Glutamatergic neuron (in vitro differentiated cells): ENCODE results near the gene CDK5RAP2. TPM values are rescaled to one million over a fixed set of nuclear protein-coding genes. Genes with fewer than 3 reads are reported as not detected.

Source experiments
- DNase-seq: peaks from one replicate; pipeline ENCODE4 v3.0.0; 2022
- H3K27ac Mint-ChIP-seq: one replicate; pipeline ENCODE4 v1.8.0; 2020; ENCODE audit warnings: mild to moderate bottlenecking, mixed read lengths, inconsistent platforms; ENCODE audit not compliant: unreplicated experiment
- H3K27me3 Mint-ChIP-seq: one replicate; pipeline ENCODE4 v1.8.0; 2020; ENCODE audit warnings: mild to moderate bottlenecking, moderate library complexity, mixed read lengths, inconsistent platforms; ENCODE audit not compliant: unreplicated experiment
- H3K36me3 Mint-ChIP-seq: one replicate; pipeline ENCODE4 v1.8.0; 2020; ENCODE audit warnings: mild to moderate bottlenecking, mixed read lengths, inconsistent platforms; ENCODE audit not compliant: unreplicated experiment
- H3K4me1 Mint-ChIP-seq: one replicate; pipeline ENCODE4 v1.8.0; 2020; ENCODE audit warnings: mild to moderate bottlenecking, low read depth, mixed read lengths, inconsistent platforms; ENCODE audit not compliant: unreplicated experiment
- H3K4me3 Mint-ChIP-seq: one replicate; pipeline ENCODE4 v1.8.0; 2020; ENCODE audit warnings: mild to moderate bottlenecking, mixed read lengths, inconsistent platforms; ENCODE audit not compliant: unreplicated experiment
- H3K9me3 Mint-ChIP-seq: one replicate; pipeline ENCODE4 v1.8.0; 2020; ENCODE audit warnings: mild to moderate bottlenecking, moderate library complexity, mixed read lengths, inconsistent platforms; ENCODE audit not compliant: unreplicated experiment
- total RNA-seq: library from RNA; stranded (reverse); fragmentation: NEBNext Ultra II Directional; extraction: Animal tissue kit (Norgen Biotek cat#: 25700); gene quantifications from one replicate; pipeline ENCODE4 v1.2.1, GENCODE V29; 2021; ENCODE audit not compliant: unreplicated experiment
- TF ChIP-seq, protein P1 (sequence below): fragments of 200-600 bp; sonication (generic); IDR thresholded peaks from one replicate; pipeline ENCODE4 v1.5.0; 2021; ENCODE audit not compliant: partially characterized antibody, unreplicated experiment

CDK5RAP2 gene
- total RNA-seq, 1 donor from 2014 or later, result 53.2 TPM

DNA sequence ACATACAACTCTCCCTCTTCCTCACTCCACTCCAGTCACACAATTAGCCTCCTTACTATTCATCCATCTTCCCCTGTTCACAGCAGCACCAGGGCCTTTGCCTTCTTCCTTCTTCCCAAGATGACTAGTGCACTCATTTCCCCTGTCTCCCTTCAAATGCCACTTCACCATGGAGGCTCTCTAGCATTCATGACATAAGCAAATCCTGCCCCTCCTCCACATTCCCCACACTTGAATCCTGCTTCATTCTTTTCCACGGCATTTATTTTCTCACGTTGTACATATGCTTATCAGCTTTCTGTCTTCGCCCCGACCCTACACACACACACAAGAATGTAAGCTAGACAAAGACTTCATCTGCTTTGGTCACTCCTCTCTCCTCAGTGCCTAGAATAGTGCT lies 133.3 kb downstream of the CDK5RAP2 start:
- Mint-ChIP-seq H3K4me3 (no peak overlapping the region), H3K4me1 (no peaks in the 10 kb centered on the region), H3K36me3 (no peaks in the 10 kb centered on the region), H3K27ac (no peak overlapping the region), H3K9me3 (no peaks in the 10 kb centered on the region), H3K27me3 (no peaks in the 10 kb centered on the region)
- TF ChIP-seq, protein P1, sequence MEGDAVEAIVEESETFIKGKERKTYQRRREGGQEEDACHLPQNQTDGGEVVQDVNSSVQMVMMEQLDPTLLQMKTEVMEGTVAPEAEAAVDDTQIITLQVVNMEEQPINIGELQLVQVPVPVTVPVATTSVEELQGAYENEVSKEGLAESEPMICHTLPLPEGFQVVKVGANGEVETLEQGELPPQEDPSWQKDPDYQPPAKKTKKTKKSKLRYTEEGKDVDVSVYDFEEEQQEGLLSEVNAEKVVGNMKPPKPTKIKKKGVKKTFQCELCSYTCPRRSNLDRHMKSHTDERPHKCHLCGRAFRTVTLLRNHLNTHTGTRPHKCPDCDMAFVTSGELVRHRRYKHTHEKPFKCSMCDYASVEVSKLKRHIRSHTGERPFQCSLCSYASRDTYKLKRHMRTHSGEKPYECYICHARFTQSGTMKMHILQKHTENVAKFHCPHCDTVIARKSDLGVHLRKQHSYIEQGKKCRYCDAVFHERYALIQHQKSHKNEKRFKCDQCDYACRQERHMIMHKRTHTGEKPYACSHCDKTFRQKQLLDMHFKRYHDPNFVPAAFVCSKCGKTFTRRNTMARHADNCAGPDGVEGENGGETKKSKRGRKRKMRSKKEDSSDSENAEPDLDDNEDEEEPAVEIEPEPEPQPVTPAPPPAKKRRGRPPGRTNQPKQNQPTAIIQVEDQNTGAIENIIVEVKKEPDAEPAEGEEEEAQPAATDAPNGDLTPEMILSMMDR, result no peak
- DNase-seq, result no peak

DNA sequence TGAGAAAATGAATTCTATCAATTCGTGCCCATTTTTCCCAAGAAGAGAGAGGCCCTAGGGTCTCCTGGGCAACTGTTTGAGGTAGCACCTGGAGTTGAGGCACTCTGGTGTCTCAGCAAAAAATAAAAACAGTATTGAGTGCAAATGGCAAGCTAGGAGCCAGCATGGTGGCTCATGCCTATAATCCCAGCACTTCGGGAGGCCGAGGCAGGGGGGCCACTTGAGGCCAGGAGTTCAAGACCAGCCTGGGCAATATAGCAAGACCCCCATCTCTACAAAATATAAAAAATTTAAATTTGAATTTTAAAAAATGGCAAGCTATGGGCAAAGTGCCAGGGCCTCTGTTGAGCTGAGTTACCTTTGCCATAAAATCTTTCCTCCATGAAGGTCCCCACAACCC lies 136.0 kb downstream of the CDK5RAP2 start:
- no peak overlapping the region for H3K27ac Mint-ChIP-seq
- no peaks in the 10 kb centered on the region for H3K9me3 Mint-ChIP-seq
- no peaks in the 10 kb centered on the region for H3K4me1 Mint-ChIP-seq
- no peak overlapping the region for H3K4me3 Mint-ChIP-seq
- TF ChIP-seq, protein P1, result no peak
- no peaks in the 10 kb centered on the region for H3K36me3 Mint-ChIP-seq
- no peak for DNase-seq
- no peaks in the 10 kb centered on the region for H3K27me3 Mint-ChIP-seq

DNA sequence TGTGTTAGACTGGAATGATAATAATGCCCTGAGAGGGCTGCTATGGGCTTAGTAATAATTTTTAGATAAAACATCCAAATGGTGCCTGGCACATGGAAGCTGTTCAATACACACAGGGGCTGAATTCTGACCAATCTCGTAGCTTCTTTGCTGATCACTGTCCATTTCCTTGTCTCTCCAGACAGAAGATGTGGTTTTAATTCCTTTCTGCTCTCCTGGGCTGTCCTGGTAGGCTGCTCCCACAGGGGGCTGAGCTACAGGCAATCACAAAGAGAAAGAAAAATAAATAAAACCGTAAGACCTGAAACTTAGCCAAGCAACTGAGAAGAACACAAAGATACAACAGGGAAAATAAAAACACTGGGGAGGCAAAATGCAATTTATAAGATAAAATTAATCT lies 136.5 kb downstream of the CDK5RAP2 start:
- no peaks in the 10 kb centered on the region for H3K9me3 Mint-ChIP-seq
- TF ChIP-seq, protein P1, result no peak
- no peaks in the 10 kb centered on the region for H3K27me3 Mint-ChIP-seq
- H3K36me3 Mint-ChIP-seq, result no peaks in the 10 kb centered on the region
- H3K4me3 Mint-ChIP-seq, result no peak overlapping the region
- H3K4me1 Mint-ChIP-seq, result no peaks in the 10 kb centered on the region
- no peak overlapping the region for H3K27ac Mint-ChIP-seq
- no peak for DNase-seq

DNA sequence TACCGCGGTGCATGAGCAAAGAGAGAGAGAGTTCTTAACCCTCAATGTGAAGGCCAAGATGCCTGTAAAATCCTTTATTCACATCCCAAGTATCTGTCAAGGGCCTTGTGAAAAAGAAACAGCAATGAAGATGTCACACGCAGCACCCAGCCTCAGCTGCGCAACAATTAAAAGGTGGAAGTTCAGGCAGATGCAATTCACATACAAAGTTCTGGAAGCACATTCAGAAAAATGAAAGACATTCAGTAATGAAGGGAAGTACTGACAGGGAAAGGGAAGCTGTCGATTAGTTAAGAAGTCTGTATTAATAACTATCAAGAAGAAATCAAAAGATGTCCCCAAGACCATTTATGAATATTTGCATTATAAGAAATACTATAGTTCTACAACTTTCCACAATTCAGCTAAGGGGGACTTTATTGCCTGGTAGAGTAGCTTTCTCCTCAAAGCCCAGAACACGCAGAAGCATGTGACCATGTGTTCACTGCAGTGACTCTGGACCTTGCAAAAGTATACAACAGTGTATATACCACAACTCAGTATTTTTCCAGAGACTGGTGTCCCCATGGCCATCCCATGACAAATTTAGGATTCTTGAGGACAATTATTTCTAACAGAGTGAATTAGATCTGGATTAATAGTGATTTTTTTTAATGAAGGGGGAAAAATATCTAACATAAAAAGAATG lies 137.5 kb downstream of the CDK5RAP2 start:
- no peaks in the 10 kb centered on the region for H3K4me1 Mint-ChIP-seq
- no peak for DNase-seq
- H3K36me3 Mint-ChIP-seq, result no peaks in the 10 kb centered on the region
- TF ChIP-seq, protein P1, result no peak
- no peaks in the 10 kb centered on the region for H3K9me3 Mint-ChIP-seq
- H3K27ac Mint-ChIP-seq, result no peak overlapping the region
- no peaks in the 10 kb centered on the region for H3K27me3 Mint-ChIP-seq
- no peak overlapping the region for H3K4me3 Mint-ChIP-seq

DNA sequence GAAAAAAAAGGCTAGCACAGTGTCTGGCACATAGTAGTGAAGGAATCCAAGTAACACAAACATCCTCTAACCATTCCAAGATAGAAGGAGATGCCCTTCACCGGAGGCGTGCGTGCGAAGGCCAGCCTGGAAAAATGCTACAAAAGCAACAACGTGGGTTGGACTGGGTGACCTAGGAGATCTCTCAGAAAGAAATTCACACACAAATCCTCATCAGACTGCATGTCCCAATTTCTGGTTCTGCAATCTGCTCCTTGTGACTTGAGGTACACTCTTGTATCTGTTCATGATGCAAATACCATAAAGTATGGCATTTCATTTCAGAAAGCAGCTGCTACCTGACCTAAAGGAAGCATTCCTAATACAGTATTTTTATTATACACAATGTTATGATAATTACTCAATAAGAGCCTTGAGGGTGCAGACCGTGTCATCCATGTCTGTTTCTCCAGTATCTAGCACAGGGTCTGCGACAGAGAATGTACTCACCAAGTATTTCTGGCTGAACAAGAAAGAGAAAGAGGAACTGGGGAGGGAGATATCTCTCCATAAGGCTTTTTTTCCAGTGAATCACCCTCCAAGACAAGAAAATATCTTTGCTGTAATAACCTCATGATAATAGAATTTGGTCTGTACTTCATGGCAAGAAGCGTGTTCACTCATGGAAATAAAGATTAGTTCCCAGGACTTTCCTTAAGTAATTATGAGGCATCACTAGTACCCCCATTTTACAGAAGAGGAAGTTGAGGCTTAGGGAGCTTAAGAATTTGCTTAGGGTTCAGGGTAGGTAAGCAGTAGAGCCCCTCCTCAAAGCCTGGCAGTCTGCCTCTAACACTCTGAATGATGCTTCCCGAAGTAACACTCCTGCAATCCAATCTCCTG lies 138.3 kb downstream of the CDK5RAP2 start:
- H3K27me3 Mint-ChIP-seq, result no peaks in the 10 kb centered on the region
- no peaks in the 10 kb centered on the region for H3K36me3 Mint-ChIP-seq
- no peak overlapping the region for H3K27ac Mint-ChIP-seq

More for the DNA sequence above, 138.3 kb downstream of the CDK5RAP2 start:
- DNase-seq, result no peak
- no peak overlapping the region for H3K4me3 Mint-ChIP-seq
- no peaks in the 10 kb centered on the region for H3K4me1 Mint-ChIP-seq
- TF ChIP-seq, protein P1, result no peak
- H3K9me3 Mint-ChIP-seq, result no peaks in the 10 kb centered on the region
